ENCODE data around the gene CLSTN2.

The CLSTN2 gene

GRCh38 chr3:140572334-140572733 is 637.3 kb downstream of the CLSTN2 start:
- peaks cover 2% of the 10 kb centered on the region for H3K27me3 Mint-ChIP-seq
- no peak overlapping the region for H3K27ac Mint-ChIP-seq
- ATAC-seq (ENCODE audit: low read depth) (no peak), DNase-seq (ENCODE audit: low spot score in 2 of 2) (no peak)
- H3K4me1 Mint-ChIP-seq, result no peaks in the 10 kb centered on the region
- H3K4me3 Mint-ChIP-seq, result no peak overlapping the region
- no peaks in the 10 kb centered on the region for H3K9me3 Mint-ChIP-seq
- no peaks in the 10 kb centered on the region for H3K36me3 Mint-ChIP-seq

- Mint-ChIP-seq H3K4me3 (no peak overlapping the region), H3K27me3 (peaks cover 2% of the 10 kb centered on the region), H3K9me3 (no peaks in the 10 kb centered on the region), H3K4me1 (no peaks in the 10 kb centered on the region), H3K27ac (no peak overlapping the region), H3K36me3 (no peaks in the 10 kb centered on the region)
- ATAC-seq (ENCODE audit: low read depth) (no peak), DNase-seq (ENCODE audit: low spot score in 2 of 2) (no peak)
Measured at GRCh38 chr3:140573011-140573410, 638.0 kb downstream of the CLSTN2 start.

GRCh38 chr3:140574375-140574774 is 639.4 kb downstream of the CLSTN2 start:
- H3K36me3 Mint-ChIP-seq, result no peaks in the 10 kb centered on the region
- ATAC-seq (ENCODE audit: low read depth) (no peak), DNase-seq (ENCODE audit: low spot score in 2 of 2) (no peak)
- no peaks in the 10 kb centered on the region for H3K27me3 Mint-ChIP-seq
- no peak overlapping the region for H3K4me3 Mint-ChIP-seq
- no peaks in the 10 kb centered on the region for H3K9me3 Mint-ChIP-seq
- H3K27ac Mint-ChIP-seq, result no peak overlapping the region
- H3K4me1 Mint-ChIP-seq, result no peaks in the 10 kb centered on the region

- H3K9me3 Mint-ChIP-seq, result no peaks in the 10 kb centered on the region
- no peak overlapping the region for H3K4me3 Mint-ChIP-seq
- no peak overlapping the region for H3K27ac Mint-ChIP-seq
- no peaks in the 10 kb centered on the region for H3K36me3 Mint-ChIP-seq
- DNase-seq (ENCODE audit: low spot score in 2 of 2), result no peak
- H3K27me3 Mint-ChIP-seq, result peaks cover 4% of the 10 kb centered on the region
- H3K4me1 Mint-ChIP-seq, result no peaks in the 10 kb centered on the region
- no peak for ATAC-seq (ENCODE audit: low read depth)
Measured at GRCh38 chr3:140576449-140576848, 641.5 kb downstream of the CLSTN2 start.

GRCh38 chr3:140577911-140578310 is 642.9 kb downstream of the CLSTN2 start:
- H3K36me3 Mint-ChIP-seq, result no peaks in the 10 kb centered on the region
- ATAC-seq (ENCODE audit: low read depth) (no peak), DNase-seq (ENCODE audit: low spot score in 2 of 2) (no peak)
- H3K9me3 Mint-ChIP-seq, result no peaks in the 10 kb centered on the region
- H3K27ac Mint-ChIP-seq, result no peak overlapping the region
- no peak overlapping the region for H3K4me3 Mint-ChIP-seq
- peaks cover 4% of the 10 kb centered on the region for H3K27me3 Mint-ChIP-seq
- H3K4me1 Mint-ChIP-seq, result no peaks in the 10 kb centered on the region

- DNase-seq (ENCODE audit: low spot score in 2 of 2) (no peak), ATAC-seq (ENCODE audit: low read depth) (no peak)
- Mint-ChIP-seq H3K36me3 (no peaks in the 10 kb centered on the region), H3K9me3 (no peaks in the 10 kb centered on the region), H3K27ac (no peak overlapping the region), H3K4me3 (no peak overlapping the region), H3K27me3 (peaks cover 4% of the 10 kb centered on the region), H3K4me1 (no peaks in the 10 kb centered on the region)
Measured at GRCh38 chr3:140579260-140579659, 644.3 kb downstream of the CLSTN2 start.

GRCh38 chr3:140580746-140581145 is 645.8 kb downstream of the CLSTN2 start:
- Mint-ChIP-seq H3K4me3 (no peak overlapping the region), H3K4me1 (no peaks in the 10 kb centered on the region), H3K36me3 (no peaks in the 10 kb centered on the region), H3K27me3 (peaks cover 4% of the 10 kb centered on the region), H3K27ac (no peak overlapping the region), H3K9me3 (no peaks in the 10 kb centered on the region)
- DNase-seq (ENCODE audit: low spot score in 2 of 2) (no peak), ATAC-seq (ENCODE audit: low read depth) (no peak)

- Mint-ChIP-seq H3K27ac (no peak overlapping the region), H3K36me3 (no peaks in the 10 kb centered on the region), H3K4me3 (no peak overlapping the region), H3K9me3 (peaks cover 2% of the 10 kb centered on the region), H3K4me1 (no peaks in the 10 kb centered on the region), H3K27me3 (peaks cover 9% of the 10 kb centered on the region)
- no peak for ATAC-seq (ENCODE audit: low read depth)
- DNase-seq (ENCODE audit: low spot score in 2 of 2), result no peak
Measured at GRCh38 chr3:140584549-140584948, 649.6 kb downstream of the CLSTN2 start.

- Mint-ChIP-seq H3K27me3 (peaks cover 6% of the 10 kb centered on the region), H3K36me3 (no peaks in the 10 kb centered on the region), H3K4me3 (no peak overlapping the region), H3K9me3 (peaks cover 2% of the 10 kb centered on the region), H3K27ac (no peak overlapping the region), H3K4me1 (no peaks in the 10 kb centered on the region)
- DNase-seq (ENCODE audit: low spot score in 2 of 2) (no peak), ATAC-seq (ENCODE audit: low read depth) (no peak)
Measured at GRCh38 chr3:140585828-140586227, 650.8 kb downstream of the CLSTN2 start.

GRCh38 chr3:140586311-140586710 is 651.3 kb downstream of the CLSTN2 start:
- Mint-ChIP-seq H3K9me3 (peaks cover 2% of the 10 kb centered on the region), H3K27ac (no peak overlapping the region), H3K4me1 (no peaks in the 10 kb centered on the region), H3K27me3 (peaks cover 5% of the 10 kb centered on the region), H3K36me3 (no peaks in the 10 kb centered on the region), H3K4me3 (no peak overlapping the region)
- no peak for ATAC-seq (ENCODE audit: low read depth)
- no peak for DNase-seq (ENCODE audit: low spot score in 2 of 2)

- Mint-ChIP-seq H3K4me1 (no peaks in the 10 kb centered on the region), H3K9me3 (peaks cover 2% of the 10 kb centered on the region), H3K36me3 (no peaks in the 10 kb centered on the region), H3K27ac (no peak overlapping the region), H3K4me3 (no peak overlapping the region), H3K27me3 (peaks cover 8% of the 10 kb centered on the region)
- DNase-seq (ENCODE audit: low spot score in 2 of 2), result no peak
- no peak for ATAC-seq (ENCODE audit: low read depth)
Measured at GRCh38 chr3:140588558-140588957, 653.6 kb downstream of the CLSTN2 start.

GRCh38 chr3:140593766-140594165 is 658.8 kb downstream of the CLSTN2 start:
- Mint-ChIP-seq H3K27me3 (peaks cover 2% of the 10 kb centered on the region), H3K9me3 (no peaks in the 10 kb centered on the region), H3K27ac (no peak overlapping the region), H3K36me3 (no peaks in the 10 kb centered on the region), H3K4me3 (no peak overlapping the region), H3K4me1 (no peaks in the 10 kb centered on the region)
- DNase-seq (ENCODE audit: low spot score in 2 of 2), result no peak
- no peak for ATAC-seq (ENCODE audit: low read depth)

- no peak overlapping the region for H3K27ac Mint-ChIP-seq
Measured at GRCh38 chr3:140595295-140595694, 660.3 kb downstream of the CLSTN2 start.

GRCh38 chr3:140597364-140597763 is 662.4 kb downstream of the CLSTN2 start:
- H3K9me3 Mint-ChIP-seq, result no peaks in the 10 kb centered on the region
- H3K36me3 Mint-ChIP-seq, result no peaks in the 10 kb centered on the region
- no peaks in the 10 kb centered on the region for H3K4me1 Mint-ChIP-seq
- no peak for DNase-seq (ENCODE audit: low spot score in 2 of 2)
- no peak for ATAC-seq (ENCODE audit: low read depth)
- no peak overlapping the region for H3K27ac Mint-ChIP-seq
- H3K27me3 Mint-ChIP-seq, result peaks cover 2% of the 10 kb centered on the region
- no peak overlapping the region for H3K4me3 Mint-ChIP-seq

More at GRCh38 chr3:140595295-140595694, 660.3 kb downstream of the CLSTN2 start:
- ATAC-seq (ENCODE audit: low read depth) (no peak), DNase-seq (ENCODE audit: low spot score in 2 of 2) (no peak)
- H3K4me1 Mint-ChIP-seq, result no peaks in the 10 kb centered on the region
- H3K36me3 Mint-ChIP-seq, result no peaks in the 10 kb centered on the region
- H3K27me3 Mint-ChIP-seq, result peaks cover 2% of the 10 kb centered on the region
- H3K4me3 Mint-ChIP-seq, result no peak overlapping the region
- no peaks in the 10 kb centered on the region for H3K9me3 Mint-ChIP-seq

- H3K36me3 Mint-ChIP-seq, result no peaks in the 10 kb centered on the region
- H3K27ac Mint-ChIP-seq, result no peak overlapping the region
- H3K4me1 Mint-ChIP-seq, result no peaks in the 10 kb centered on the region
- peaks cover 2% of the 10 kb centered on the region for H3K27me3 Mint-ChIP-seq
- no peak for DNase-seq (ENCODE audit: low spot score in 2 of 2)
- H3K9me3 Mint-ChIP-seq, result no peaks in the 10 kb centered on the region
- no peak overlapping the region for H3K4me3 Mint-ChIP-seq
- no peak for ATAC-seq (ENCODE audit: low read depth)
Measured at GRCh38 chr3:140597792-140598191, 662.8 kb downstream of the CLSTN2 start.
